T-cell (primary cell): Measurements from ENCODE around the gene TMEM80. TPM values are rescaled to one million over a fixed set of nuclear protein-coding genes. Genes with fewer than 3 reads are reported as not detected.

Experiments used
- ATAC-seq, 4 experiments: fragments of 200-7000 bp in 3 of 4; fragments of 150-1000 bp in 1 of 4; cut with Tn5 transposase; replicated peaks in 1 of 4; 1 replicate in 3 of 4; 2 replicates in 1 of 4; pipeline ENCODE4 v1.10.0; 2021; ENCODE audit warnings: moderate library complexity in 3 of 4, mild to moderate bottlenecking in 2 of 4, moderate number of reproducible peaks in 1 of 4
- CTCF ChIA-PET, 2 donors: fragments of 300-600 bp; sonication (Branson Sonifier 250); formaldehyde crosslinking; loops; one replicate each; lab custom pipeline; 2022; ENCODE audit warnings: antibody characterized with exemption in 2 of 2; lab: Charles Lee
- POLR2A ChIA-PET, 2 donors: fragments of 300-600 bp; sonication (Branson Sonifier 250); formaldehyde crosslinking; loops; one replicate each; lab custom pipeline; 2022; ENCODE audit warnings: antibody characterized with exemption in 2 of 2; lab: Charles Lee
- DNase-seq, 35 experiments: peaks; one replicate each; pipeline versions ENCODE4 v3.0.0 to v3.0.0-alpha.2; 2013 to 2023
- H3K27ac ChIP-seq: one replicate; pipeline ENCODE4 v1.5.1; 2013; ENCODE audit warnings: low read length
- H3K27me3 ChIP-seq, 2 experiments: replicated peaks in 1 of 2; 1 replicate in 1 of 2; 2 replicates in 1 of 2; pipeline versions ENCODE4 v1.6.1 to v1.7.0; 2013; ENCODE audit warnings: low read length in 1 of 2, mixed read lengths in 1 of 2; ENCODE audit not compliant: control insufficient read depth in 2 of 2, insufficient read depth in 2 of 2; ENCODE audit errors: extremely low read depth in 1 of 2
- H3K36me3 ChIP-seq, 2 donors: 1 replicate in 1 of 2; 2 replicates in 1 of 2; pipeline versions ENCODE4 v1.6.1 to v1.7.0; 2013; ENCODE audit warnings: low read length in 1 of 2; ENCODE audit not compliant: control insufficient read depth in 2 of 2, insufficient read depth in 1 of 2; ENCODE audit errors: extremely low read depth in 1 of 2
- H3K4me1 ChIP-seq, 2 experiments: 1 replicate in 1 of 2; 2 replicates in 1 of 2; pipeline versions ENCODE4 v1.6.1 to v1.7.0; 2013; ENCODE audit warnings: low read length in 2 of 2, mixed read lengths in 1 of 2; ENCODE audit not compliant: insufficient read depth in 2 of 2, control insufficient read depth in 1 of 2; ENCODE audit errors: extremely low read depth in 1 of 2
- H3K4me3 ChIP-seq, 2 donors: 1 replicate in 1 of 2; 2 replicates in 1 of 2; pipeline versions ENCODE4 v1.5.1 to v1.7.0; 2013; ENCODE audit warnings: mild to moderate bottlenecking in 2 of 2, low read length in 1 of 2, moderate library complexity in 1 of 2; ENCODE audit not compliant: control insufficient read depth in 1 of 2; ENCODE audit errors: extremely low read depth in 1 of 2
- H3K9me3 ChIP-seq: 2 replicates; pipeline ENCODE4 v1.7.0; 2013
- H3K27ac Mint-ChIP-seq, 2 donors: one replicate each; pipeline ENCODE4 v1.8.0; 2020 to 2021; ENCODE audit warnings: mild to moderate bottlenecking in 2 of 2, mixed read lengths in 2 of 2
- H3K27me3 Mint-ChIP-seq, 2 donors: one replicate each; pipeline ENCODE4 v1.8.0; 2021 to 2022; ENCODE audit warnings: mixed read lengths in 2 of 2
- H3K36me3 Mint-ChIP-seq: one replicate; pipeline ENCODE4 v1.8.0; 2021; ENCODE audit warnings: mixed read lengths
- H3K4me1 Mint-ChIP-seq, 3 donors: one replicate each; pipeline ENCODE4 v1.8.0; 2020 to 2022; ENCODE audit warnings: mixed read lengths in 3 of 3, mild to moderate bottlenecking in 1 of 3
- H3K4me3 Mint-ChIP-seq, 3 donors: one replicate each; pipeline ENCODE4 v1.8.0; 2020 to 2022; ENCODE audit warnings: mild to moderate bottlenecking in 3 of 3, mixed read lengths in 3 of 3, moderate library complexity in 3 of 3
- H3K9me3 Mint-ChIP-seq, 3 donors: one replicate each; pipeline ENCODE4 v1.8.0; 2020 to 2022; ENCODE audit warnings: mixed read lengths in 3 of 3
- WGBS: methylation state at CpG from one replicate; pipeline ENCODE4 v1.1.5; 2013; ENCODE audit warnings: missing lambda C conversion rate; ENCODE audit not compliant: insufficient coverage; 5-methylcytosine and 5-hydroxymethylcytosine counted together
- total RNA-seq, 35 experiments: library from RNA in 6 of 35; stranded (reverse) in 6 of 35; fragments of 120-200 nt in 1 of 35; gene quantifications; one replicate each; pipeline versions ENCODE4 v1.2.1 to v1.2.4 and lab custom pipeline; 2013 to 2026

TMEM80 gene
- total RNA-seq, 5 donors from 2014 or later (not counting 1 experiment from before 2014, with no cell fraction given): 21.2 to 43.9 (median 42.4) TPM

DNA sequence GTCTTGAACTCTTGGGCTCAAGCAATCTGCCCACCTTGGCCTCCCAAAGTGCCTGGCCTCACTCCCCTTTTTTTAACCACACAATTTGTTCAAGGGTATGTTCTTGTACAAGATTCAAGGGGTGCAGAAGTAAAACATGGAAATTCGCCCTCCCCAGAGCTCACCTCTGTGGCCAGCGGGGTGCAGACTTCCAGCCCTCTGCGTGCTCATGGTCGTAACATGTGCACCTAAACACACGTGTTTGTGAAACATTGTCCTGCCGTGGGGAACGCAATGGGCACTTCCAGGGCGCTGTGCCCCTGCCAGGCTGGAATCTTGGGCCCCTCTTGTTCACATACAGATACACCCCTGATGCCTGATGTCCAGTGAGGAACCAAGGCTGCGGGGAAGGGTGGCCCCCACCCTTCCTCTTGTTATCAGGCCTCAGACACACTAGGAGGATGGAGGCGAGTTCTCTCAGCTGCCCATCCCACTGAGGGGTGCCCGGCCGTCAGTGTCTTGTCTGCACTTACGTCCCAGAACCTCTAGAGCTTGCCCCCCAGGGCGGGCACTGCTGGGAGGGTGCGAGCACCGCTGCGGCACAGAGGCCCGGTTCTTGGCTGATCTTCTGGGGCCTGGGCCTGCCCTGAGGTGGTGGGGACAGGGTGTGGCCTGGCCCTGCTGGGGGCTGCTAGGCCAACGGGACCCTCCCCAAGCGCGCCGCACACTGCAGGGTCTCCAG, 6.3 kb downstream of the TMEM80 start:
- 96% methylated on average over 20 of the region's 22 CpGs for WGBS
- peaks cover 0 to 13% of the 10 kb centered on the region in 2 experiments for H3K27me3 ChIP-seq
- no peak overlapping the region for H3K4me3 ChIP-seq
- ATAC-seq (no peak), DNase-seq (no peak)
- peaks cover 4 to 19% of the 10 kb centered on the region in 2 donors for H3K36me3 ChIP-seq
- no peaks in the 10 kb centered on the region for H3K9me3 ChIP-seq
- peaks cover 14 to 23% (median 18%) of the 10 kb centered on the region in 3 donors for H3K4me1 Mint-ChIP-seq
- no peak overlapping the region for H3K4me3 Mint-ChIP-seq
- no peaks in the 10 kb centered on the region for H3K9me3 Mint-ChIP-seq
- ChIA-PET CTCF (no interaction called here), POLR2A (no interaction called here)
- H3K27ac Mint-ChIP-seq: no peak overlapping the region
- no peak overlapping the region for H3K27ac ChIP-seq
- H3K4me1 ChIP-seq: peaks cover 2 to 40% of the 10 kb centered on the region in 2 experiments
- H3K36me3 Mint-ChIP-seq: peaks cover 6% of the 10 kb centered on the region
- peaks cover 0 to 3% of the 10 kb centered on the region in 2 donors for H3K27me3 Mint-ChIP-seq

DNA sequence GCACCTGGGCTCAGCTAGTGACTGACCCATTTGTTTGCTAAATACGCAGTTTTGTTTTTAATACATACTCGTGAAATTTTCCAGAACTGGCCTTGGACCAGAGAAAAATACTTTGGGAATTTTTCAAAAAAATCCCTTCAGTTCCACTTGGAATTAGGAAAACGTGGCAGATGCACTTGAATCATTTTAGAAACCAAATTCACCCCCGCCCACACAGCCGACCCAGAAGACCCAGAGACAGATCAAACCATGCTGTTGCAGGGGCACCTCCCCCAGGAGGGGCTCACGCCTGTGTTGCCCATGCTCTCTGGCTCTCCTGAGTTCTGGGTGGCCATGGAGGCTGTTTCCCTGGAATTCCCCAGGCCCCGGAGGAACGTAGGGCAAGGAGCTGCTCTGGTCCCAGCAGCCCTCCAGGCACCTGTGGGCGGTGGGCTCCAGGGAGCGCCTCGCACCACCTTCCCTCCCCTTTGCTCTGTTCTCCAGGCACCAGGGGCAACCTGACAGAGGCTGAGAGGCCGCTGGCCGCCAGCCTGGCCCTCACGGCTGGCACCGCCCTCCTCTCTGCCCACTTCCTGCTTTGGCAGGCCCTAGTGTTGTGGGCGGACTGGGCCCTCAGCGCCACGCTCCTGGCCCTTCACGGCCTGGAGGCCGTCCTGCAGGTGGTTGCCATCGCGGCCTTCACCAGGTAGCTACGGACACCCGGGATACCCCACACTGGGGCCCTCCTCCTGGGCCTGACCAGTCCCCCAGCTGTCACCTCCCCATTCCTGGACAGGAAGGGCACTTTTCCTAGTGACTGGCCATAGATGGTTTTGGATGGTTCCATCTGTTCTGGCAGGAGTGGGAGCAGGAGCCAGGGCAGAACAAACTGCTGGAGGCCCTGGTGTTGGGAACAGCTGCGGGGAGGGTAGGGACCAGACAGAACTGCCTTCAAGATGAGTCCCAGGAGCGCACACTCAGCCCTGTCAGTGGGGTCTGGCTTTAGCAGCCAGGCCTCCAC, 7.1 kb downstream of the TMEM80 start:
- peaks cover 6% of the 10 kb centered on the region for H3K36me3 Mint-ChIP-seq
- no peak overlapping the region for H3K27ac ChIP-seq
- H3K4me1 Mint-ChIP-seq: peaks cover 8 to 16% (median 10%) of the 10 kb centered on the region in 3 donors
- peaks cover 2 to 22% of the 10 kb centered on the region in 2 experiments for H3K27me3 ChIP-seq
- CTCF ChIA-PET: interaction anchor here in 1 of 2 donors (0.6 kb wide), 1 partner anchor 23 kb away, joined by 3 read pairs; no protein-coding TSS in a partner anchor
- DNase-seq (no peak), ATAC-seq (no peak)
- H3K9me3 ChIP-seq: no peaks in the 10 kb centered on the region
- H3K27ac Mint-ChIP-seq: no peak overlapping the region
- H3K4me3 ChIP-seq: no peak overlapping the region
- H3K9me3 Mint-ChIP-seq: no peaks in the 10 kb centered on the region
- peaks cover 4 to 19% of the 10 kb centered on the region in 2 donors for H3K36me3 ChIP-seq
- H3K4me3 Mint-ChIP-seq: no peak overlapping the region
- POLR2A ChIA-PET: no interaction called here
- H3K27me3 Mint-ChIP-seq: peaks cover 7 to 11% of the 10 kb centered on the region in 2 donors
- 80% methylated on average over 20 of the region's 26 CpGs for WGBS
- peaks cover 2 to 38% of the 10 kb centered on the region in 2 experiments for H3K4me1 ChIP-seq

DNA sequence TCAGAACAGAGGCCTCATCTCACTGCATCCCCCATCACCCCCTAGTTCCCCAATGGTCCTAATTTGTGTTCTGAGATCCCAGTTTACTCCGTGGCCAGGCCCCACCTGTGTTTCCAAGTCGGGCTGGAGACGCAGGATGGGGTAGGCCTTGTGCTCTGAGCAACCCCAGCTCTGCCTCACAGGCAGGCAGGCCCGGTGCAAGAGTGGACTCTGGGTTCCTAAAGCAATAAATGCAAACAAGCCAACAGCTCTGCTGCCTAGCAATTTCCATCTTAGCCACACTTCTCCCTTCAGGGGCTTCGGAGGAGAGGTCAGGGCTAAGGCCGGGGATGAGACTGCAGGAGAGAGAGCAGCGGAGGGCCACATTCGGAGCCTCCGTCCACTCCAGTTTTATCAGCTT, 7.9 kb downstream of the TMEM80 start:
- ChIA-PET CTCF (interaction anchor here in 1 of 2 donors (0.6 kb wide), 1 partner anchor 23 kb away, joined by 3 read pairs; no protein-coding TSS in a partner anchor), POLR2A (interaction anchor here in 1 of 2 donors (0.5 kb wide), 1 partner anchor 14 kb away, joined by 17 read pairs; no protein-coding TSS in a partner anchor)
- Mint-ChIP-seq H3K36me3 (peaks cover 6% of the 10 kb centered on the region), H3K4me3 (no peak overlapping the region), H3K4me1 (peaks cover under 1 to 11% (median 2%) of the 10 kb centered on the region in 3 donors), H3K9me3 (no peaks in the 10 kb centered on the region), H3K27me3 (peaks cover 9 to 16% of the 10 kb centered on the region in 2 donors), H3K27ac (no peak overlapping the region)
- peaks cover 0 to 31% of the 10 kb centered on the region in 2 experiments for H3K4me1 ChIP-seq
- H3K36me3 ChIP-seq: peaks cover 4 to 19% of the 10 kb centered on the region in 2 donors
- ATAC-seq (no peak), DNase-seq (no peak)
- no peak overlapping the region for H3K4me3 ChIP-seq
- 84% methylated on average over 5 of the region's 9 CpGs for WGBS
- peaks cover 2 to 29% of the 10 kb centered on the region in 2 experiments for H3K27me3 ChIP-seq
- H3K9me3 ChIP-seq: no peaks in the 10 kb centered on the region
- no peak overlapping the region for H3K27ac ChIP-seq

DNA sequence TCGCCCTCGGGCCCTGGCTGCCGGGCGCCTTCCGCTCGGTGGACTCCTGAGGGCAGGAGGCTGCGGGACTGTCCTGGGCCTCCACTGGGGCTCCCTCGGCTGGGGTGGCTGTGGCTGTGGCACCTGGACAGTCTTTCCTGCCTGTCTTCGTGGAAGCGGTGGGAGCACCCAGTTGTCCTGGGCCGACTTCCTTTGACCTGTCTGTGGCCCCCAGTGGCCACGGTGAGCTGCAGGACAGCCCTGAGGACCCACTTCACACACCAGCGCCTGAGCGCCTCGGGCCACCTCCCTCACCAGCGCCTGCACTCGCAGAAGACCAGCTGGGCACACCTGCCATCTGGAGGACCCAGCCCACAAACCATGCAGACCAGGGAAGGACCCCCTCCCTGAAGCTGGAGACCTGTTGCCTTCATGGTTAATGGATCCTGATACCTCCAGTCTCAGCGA, 8.6 kb downstream of the TMEM80 start:
- peaks cover 0 to 11% (median 2%) of the 10 kb centered on the region in 3 donors for H3K4me1 Mint-ChIP-seq
- no peaks in the 10 kb centered on the region for H3K9me3 Mint-ChIP-seq
- Histone ChIP-seq H3K27ac (no peak overlapping the region), H3K36me3 (peaks cover 4 to 18% of the 10 kb centered on the region in 2 donors), H3K9me3 (no peaks in the 10 kb centered on the region), H3K27me3 (peaks cover 2 to 35% of the 10 kb centered on the region in 2 experiments), H3K4me3 (no peak overlapping the region), H3K4me1 (peaks cover 0 to 28% of the 10 kb centered on the region in 2 experiments)
- ATAC-seq (no peak), DNase-seq (no peak)
- 97% methylated on average over 15 of the region's 18 CpGs for WGBS
- CTCF ChIA-PET: no interaction called here
- POLR2A ChIA-PET: interaction anchor here in 1 of 2 donors (0.5 kb wide), 1 partner anchor 14 kb away, joined by 17 read pairs; no protein-coding TSS in a partner anchor
- peaks cover 9 to 16% of the 10 kb centered on the region in 2 donors for H3K27me3 Mint-ChIP-seq
- peaks cover 6% of the 10 kb centered on the region for H3K36me3 Mint-ChIP-seq
- no peak overlapping the region for H3K4me3 Mint-ChIP-seq
- no peak overlapping the region for H3K27ac Mint-ChIP-seq

DNA sequence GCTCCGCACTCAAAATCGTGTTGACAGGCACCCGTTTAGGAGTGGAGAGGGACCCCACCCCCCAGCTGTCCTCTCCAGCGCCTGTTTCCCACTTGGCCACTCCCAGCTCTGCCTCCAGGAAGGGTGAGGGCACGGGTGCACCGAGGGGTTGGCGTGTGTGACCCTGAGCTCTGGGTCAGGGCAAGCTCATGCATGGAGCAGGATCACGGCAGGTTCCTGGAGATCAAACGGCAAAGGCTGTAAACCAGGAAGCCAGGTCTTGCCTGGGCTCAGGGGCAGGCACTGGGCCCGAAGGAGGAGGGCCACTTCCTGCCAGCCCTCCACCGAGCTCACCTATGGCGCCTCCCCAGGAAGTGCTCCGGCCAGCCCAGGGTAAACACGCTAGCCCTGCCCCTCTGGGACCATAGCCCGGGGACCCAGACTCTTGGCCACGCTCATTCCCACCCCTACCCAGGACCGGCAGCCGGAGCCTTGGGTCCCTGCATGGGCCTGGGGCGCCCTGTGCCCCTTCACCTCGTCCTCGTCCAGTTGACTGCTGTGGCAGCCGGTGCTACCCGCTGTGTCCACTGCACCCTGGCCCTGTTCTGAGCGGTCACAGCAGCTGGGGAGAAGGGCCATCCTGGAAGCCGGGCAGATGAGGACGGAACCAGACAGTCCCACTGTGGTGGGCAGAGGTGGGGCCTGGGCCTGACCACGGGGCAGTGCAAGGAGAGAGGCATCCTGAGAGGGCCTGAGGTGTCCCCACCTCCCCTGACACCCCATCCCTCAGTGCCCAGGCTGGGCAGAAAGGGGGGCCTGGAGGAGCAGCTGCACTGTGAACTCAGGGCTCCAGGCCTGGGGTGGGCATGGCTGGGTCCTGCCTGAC, 9.4 kb downstream of the TMEM80 start:
- Histone ChIP-seq H3K27me3 (peaks cover 2 to 42% of the 10 kb centered on the region in 2 experiments), H3K27ac (no peak overlapping the region), H3K4me1 (peaks cover 0 to 28% of the 10 kb centered on the region in 2 experiments), H3K36me3 (peaks cover 4 to 16% of the 10 kb centered on the region in 2 donors), H3K4me3 (no peak overlapping the region), H3K9me3 (no peaks in the 10 kb centered on the region)
- H3K4me1 Mint-ChIP-seq: peaks cover 0 to 11% (median 2%) of the 10 kb centered on the region in 3 donors
- H3K36me3 Mint-ChIP-seq: peaks cover 6% of the 10 kb centered on the region
- DNase-seq (no peak), ATAC-seq (peak in 1 of 4 experiments; percentile 5)
- CTCF ChIA-PET: no interaction called here
- POLR2A ChIA-PET: interaction anchor here (0.5 to 0.6 kb wide), 2 partner anchors 38 to 199 kb away, joined by 9 to 11 read pairs; no protein-coding TSS in a partner anchor
- H3K4me3 Mint-ChIP-seq: peak overlapping the region in 2 of 3 donors; percentile 44 to 54
- H3K27me3 Mint-ChIP-seq: peaks cover 9 to 16% of the 10 kb centered on the region in 2 donors
- H3K27ac Mint-ChIP-seq: no peak overlapping the region
- WGBS: 73% methylated on average over 22 of the region's 27 CpGs
- H3K9me3 Mint-ChIP-seq: no peaks in the 10 kb centered on the region
